ENCODE results near the gene JARID2.

The JARID2 gene

GRCh38 chr6:15556711-15557110 is 310.8 kb downstream of the JARID2 start:
- DNase-seq = no peak

- DNase-seq = no peak
Observed at GRCh38 chr6:15557174-15557573, 311.3 kb downstream of the JARID2 start.

- DNase-seq = no peak
Observed at GRCh38 chr6:15560713-15561112, 314.8 kb downstream of the JARID2 start.

- DNase-seq = no peak
Observed at GRCh38 chr6:15561447-15562199, 315.8 kb downstream of the JARID2 start.

GRCh38 chr6:15562977-15563376 is 317.1 kb downstream of the JARID2 start:
- DNase-seq = no peak

- no peak for DNase-seq
Observed at GRCh38 chr6:15569035-15569995, 323.4 kb downstream of the JARID2 start.

GRCh38 chr6:15570171-15570570 is 324.3 kb downstream of the JARID2 start:
- no peak for DNase-seq

Measured in NCI-H446 treated with DMSO at 0.1 percent for 48 hours (cell line).